IPS-NIHi7 (cell line): ENCODE measurements around the gene MROH2A.
"Not testable (repeated sequence)": the region's sequence is repeated elsewhere in the genome, so short reads cannot be mapped to it uniquely, and the experiment has no call there.

Experiments
- DNase-seq: peaks from one replicate; pipeline ENCODE4 v3.0.0; 2012; ENCODE audit warnings: mixed read lengths; ENCODE audit errors: extremely low spot score

MROH2A gene

GRCh38 chr2:233778030-233778429 is at the start of gene MROH2A:
MROH2A (plus strand) TSS chr2:233778330; CDS start chr2:233779359, 1,029 bp downstream.
- DNase-seq: no peak

GRCh38 chr2:233728723-233729301 is 49.3 kb upstream of the MROH2A start, which contains the start of gene UGT1A3:
UGT1A3 (plus strand) TSS chr2:233729042; CDS start chr2:233729127, 85 bp downstream.
- no peak for DNase-seq

- DNase-seq: not testable (repeated sequence)
Measured at GRCh38 chr2:233736868-233737653, 41.1 kb upstream of the MROH2A start.

GRCh38 chr2:233740870-233741269 is 37.3 kb upstream of the MROH2A start:
- no peak for DNase-seq

GRCh38 chr2:233743464-233744259 is 34.5 kb upstream of the MROH2A start:
- DNase-seq: no peak

- DNase-seq: no peak
Measured at GRCh38 chr2:233745073-233745755, 32.9 kb upstream of the MROH2A start.

GRCh38 chr2:233745838-233746237 is 32.3 kb upstream of the MROH2A start:
- not testable (repeated sequence) for DNase-seq

- no peak for DNase-seq
Measured at GRCh38 chr2:233746475-233747282, 31.5 kb upstream of the MROH2A start.

- no peak for DNase-seq
Measured at GRCh38 chr2:233747283-233747544, 30.9 kb upstream of the MROH2A start.

GRCh38 chr2:233750689-233751088 is 27.4 kb upstream of the MROH2A start:
- DNase-seq: not testable (repeated sequence)

GRCh38 chr2:233751212-233752009 is 26.7 kb upstream of the MROH2A start:
- not testable (repeated sequence) for DNase-seq

- no peak for DNase-seq
Measured at GRCh38 chr2:233754872-233755611, 23.1 kb upstream of the MROH2A start.

GRCh38 chr2:233756429-233757081 is 21.6 kb upstream of the MROH2A start:
- no peak for DNase-seq

GRCh38 chr2:233758141-233758540 is 20.0 kb upstream of the MROH2A start:
- DNase-seq: no peak

GRCh38 chr2:233758849-233759248 is 19.3 kb upstream of the MROH2A start:
- no peak for DNase-seq

- no peak for DNase-seq
Measured at GRCh38 chr2:233760043-233760442, 18.1 kb upstream of the MROH2A start, which contains the start of gene UGT1A1. UGT1A1 (plus strand) TSS chr2:233760270; CDS start chr2:233760288, 18 bp downstream.

- DNase-seq: no peak
Measured at GRCh38 chr2:233761040-233761769, 16.9 kb upstream of the MROH2A start.

- no peak for DNase-seq
Measured at GRCh38 chr2:233764264-233764663, 13.9 kb upstream of the MROH2A start.
